GM19238 (cell line): Measurements from ENCODE around the gene RARB.

Experiments used
- DNase-seq: peaks from one replicate; pipeline ENCODE4 v3.0.0; 2011; ENCODE audit warnings: low spot score; ENCODE audit not compliant: insufficient read length

RARB gene

GRCh38 chr3:25447925-25448324, 19.9 kb downstream of the RARB start:
- no peak for DNase-seq

GRCh38 chr3:25448750-25449692, 21.0 kb downstream of the RARB start:
- no peak for DNase-seq

GRCh38 chr3:25449857-25450256, 21.8 kb downstream of the RARB start:
- no peak for DNase-seq

- DNase-seq, result no peak
These were observed 24.1 kb downstream of the RARB start for GRCh38 chr3:25452192-25452591.

GRCh38 chr3:25452740-25453139, 24.7 kb downstream of the RARB start:
- DNase-seq, result no peak

- no peak for DNase-seq
These were observed 25.5 kb downstream of the RARB start for GRCh38 chr3:25453619-25454004.

GRCh38 chr3:25454005-25454927, 26.2 kb downstream of the RARB start:
- no peak for DNase-seq

GRCh38 chr3:25455441-25456132, 27.5 kb downstream of the RARB start:
- DNase-seq, result no peak

- DNase-seq, result no peak
These were observed 28.9 kb downstream of the RARB start for GRCh38 chr3:25456723-25457670.

GRCh38 chr3:25457671-25458419, 29.8 kb downstream of the RARB start:
- DNase-seq, result no peak

- no peak for DNase-seq
These were observed 30.4 kb downstream of the RARB start for GRCh38 chr3:25458420-25458814.

GRCh38 chr3:25460751-25461150, 32.7 kb downstream of the RARB start:
- DNase-seq, result no peak

GRCh38 chr3:25461946-25462345, 33.9 kb downstream of the RARB start:
- no peak for DNase-seq

GRCh38 chr3:25462495-25462894, 34.4 kb downstream of the RARB start:
- no peak for DNase-seq

- no peak for DNase-seq
These were observed 35.9 kb downstream of the RARB start for GRCh38 chr3:25463836-25464418.

- no peak for DNase-seq
These were observed 37.3 kb downstream of the RARB start for GRCh38 chr3:25465266-25465860.

- no peak for DNase-seq
These were observed 40.8 kb downstream of the RARB start for GRCh38 chr3:25468866-25469319.

GRCh38 chr3:25469558-25469957, 41.5 kb downstream of the RARB start:
- no peak for DNase-seq
